A673 (cell line): ENCODE results near the gene SLPI.

Source experiments
- CTCF ChIP-seq: fragments of 300-800, 200-600 bp; sonication (generic); conservative IDR thresholded peaks from 2 replicates; pipeline ENCODE4 v1.5.1; 2017; ENCODE audit warnings: low read depth, mild to moderate bottlenecking, antibody characterized with exemption, low read length, moderate library complexity, mixed read lengths
- EZH2 ChIP-seq: fragments of 200-600 bp; sonication (generic); IDR thresholded peaks from 2 replicates; pipeline ENCODE4 v1.6.1; 2017; ENCODE audit warnings: borderline replicate concordance, low read depth, mild to moderate bottlenecking, mixed read lengths, antibody characterized with exemption, low read length; ENCODE audit not compliant: poor library complexity, severe bottlenecking

DNA sequence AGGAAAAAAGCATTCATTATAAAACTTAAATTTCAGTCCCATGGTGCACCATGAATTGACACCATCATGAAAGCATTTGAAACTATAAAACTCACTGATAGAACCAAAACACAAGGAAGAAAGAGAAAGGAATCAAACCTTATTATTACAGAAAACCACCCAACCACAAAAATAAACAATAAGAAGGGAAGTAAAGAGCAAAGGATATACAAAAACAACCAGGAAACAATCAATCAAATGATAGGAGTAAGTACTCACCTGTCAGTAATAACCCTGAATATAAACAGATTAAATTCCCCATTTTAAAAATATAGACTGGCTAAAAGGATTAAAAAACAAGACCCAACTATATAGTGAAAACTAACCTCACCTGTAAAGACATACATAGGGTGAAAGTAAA is 5.8 kb downstream of the SLPI start:
- no peak for TF ChIP-seq CTCF
- TF ChIP-seq EZH2: no peak
